NCI-H2227 (cell line): ENCODE data around the gene ZNF91.
A peak's percentile ranks its signal among the peaks of the same experiment; 100 is the strongest.
"Not testable (repeated sequence)": the region's sequence is repeated elsewhere in the genome, so short reads cannot be mapped to it uniquely, and the experiment has no call there.

ENCODE experiments used
- DNase-seq: peaks from one replicate; lab custom pipeline; 2025; ENCODE audit not compliant: unreplicated experiment; lab: John Stamatoyannopoulos, UW

ZNF91 gene

DNA sequence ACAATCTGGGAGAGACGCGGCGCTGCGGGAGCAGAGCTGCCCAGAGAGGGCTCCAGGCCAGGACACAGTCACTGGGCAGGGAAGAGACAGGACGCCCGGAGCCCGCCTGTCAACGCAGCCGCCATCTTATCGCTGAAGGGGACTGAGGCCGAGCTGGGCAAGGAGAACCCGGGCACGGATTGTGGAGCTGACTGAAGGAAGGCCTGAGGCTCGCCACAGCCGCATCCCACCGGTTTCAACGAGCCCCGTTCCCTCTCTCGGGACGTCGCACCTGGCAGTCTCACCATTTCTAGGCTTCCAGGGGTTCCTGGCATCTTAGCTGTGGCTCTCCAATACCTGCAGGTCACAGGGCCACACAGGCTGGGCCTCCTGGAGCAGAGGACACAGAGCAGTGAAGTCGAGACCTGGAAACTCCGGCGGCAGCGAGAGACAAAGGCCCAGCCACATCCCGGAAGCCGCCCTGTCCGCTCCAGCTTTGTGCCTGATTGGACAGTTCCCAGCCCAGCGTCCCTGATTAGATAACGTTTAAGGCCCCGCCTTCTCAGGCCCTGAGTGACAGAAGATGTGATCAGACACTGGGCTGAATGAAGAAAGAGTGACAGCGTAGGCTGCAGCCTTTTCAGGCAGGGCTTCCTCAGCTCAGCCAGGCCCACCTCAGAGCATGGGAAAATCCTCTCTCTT lies at the start of gene ZNF91:
ZNF91 (minus strand) TSS at position 431 of the 681 bp plus-strand sequence; CDS start at position 314, 117 bp downstream.
- DNase-seq, result peak; percentile 94

DNA sequence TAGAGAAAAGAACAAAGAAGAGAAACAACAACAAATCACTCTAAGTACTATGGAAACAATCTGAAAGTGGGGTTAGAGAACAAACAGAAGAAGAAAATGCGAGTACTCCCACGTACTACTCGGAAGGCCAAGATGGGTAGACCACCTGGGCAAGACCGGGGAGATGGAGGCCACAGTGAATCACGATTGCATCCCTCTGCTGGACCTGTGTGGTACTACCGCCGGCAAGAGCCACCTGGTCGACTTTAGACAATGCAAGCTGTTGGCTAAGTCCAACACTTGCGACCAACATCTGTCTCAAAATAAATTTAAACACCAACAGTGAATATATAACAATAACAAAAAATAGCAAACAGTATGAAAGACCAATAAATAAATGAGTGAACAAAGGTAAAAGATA lies 45.5 kb upstream of the ZNF91 start:
- peak; percentile 1 for DNase-seq

DNA sequence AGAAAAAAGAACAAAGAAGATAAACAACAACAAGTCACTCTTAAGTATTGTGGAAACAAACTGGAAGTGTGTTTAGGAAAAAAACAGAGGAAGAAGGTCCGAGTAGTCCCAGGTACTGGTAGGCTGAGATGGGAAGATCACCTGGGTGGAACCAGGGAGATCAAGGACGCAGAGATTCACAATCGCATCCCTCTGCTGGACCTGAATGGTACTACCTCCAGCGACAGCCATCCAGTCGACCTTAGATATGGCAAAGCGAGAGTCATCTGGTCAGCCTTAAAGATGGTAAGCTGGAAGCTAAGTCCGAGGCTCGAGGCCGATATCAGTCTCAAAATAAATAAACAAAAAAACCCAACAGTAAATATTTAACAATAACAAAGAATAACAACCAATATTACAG lies 44.9 kb upstream of the ZNF91 start:
- DNase-seq, result no peak

DNA sequence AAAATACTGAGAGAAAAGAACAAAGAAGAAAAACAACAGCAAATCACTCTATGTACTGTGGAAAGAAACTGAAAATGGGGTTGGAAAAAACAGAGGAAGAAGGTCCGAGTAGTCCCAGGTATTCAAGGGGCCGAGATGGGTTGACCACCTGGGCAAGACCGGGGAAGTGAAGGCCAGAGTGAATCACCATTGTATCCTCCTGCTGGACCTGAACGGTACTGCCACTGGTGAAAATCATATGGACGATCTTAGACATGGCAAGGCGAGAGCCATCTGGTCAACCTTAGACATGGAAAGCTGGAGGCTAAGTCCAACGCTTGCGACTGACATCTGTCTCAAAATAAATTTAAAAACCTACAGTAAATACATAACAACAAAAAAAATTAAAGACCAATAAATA lies 44.4 kb upstream of the ZNF91 start:
- DNase-seq, result no peak

DNA sequence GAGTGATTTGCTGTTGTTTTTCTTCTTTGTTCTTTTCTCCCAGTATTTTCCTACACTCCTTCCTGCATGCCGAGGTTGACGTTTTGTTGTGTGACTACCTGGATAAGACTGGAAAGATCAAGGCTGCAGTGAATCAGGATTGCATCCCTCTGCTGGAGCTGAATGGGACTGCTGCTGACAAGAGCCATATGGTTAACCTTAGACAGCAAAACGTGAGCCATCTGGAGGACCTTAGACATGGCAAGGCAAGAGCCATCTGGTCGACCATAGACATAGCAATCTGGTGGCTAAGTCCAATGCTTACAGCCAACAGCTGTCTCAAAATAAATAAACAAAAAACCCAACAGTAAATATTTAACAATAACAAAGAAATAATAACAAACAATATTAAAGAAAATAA lies 42.6 kb upstream of the ZNF91 start:
- DNase-seq, result no peak

DNA sequence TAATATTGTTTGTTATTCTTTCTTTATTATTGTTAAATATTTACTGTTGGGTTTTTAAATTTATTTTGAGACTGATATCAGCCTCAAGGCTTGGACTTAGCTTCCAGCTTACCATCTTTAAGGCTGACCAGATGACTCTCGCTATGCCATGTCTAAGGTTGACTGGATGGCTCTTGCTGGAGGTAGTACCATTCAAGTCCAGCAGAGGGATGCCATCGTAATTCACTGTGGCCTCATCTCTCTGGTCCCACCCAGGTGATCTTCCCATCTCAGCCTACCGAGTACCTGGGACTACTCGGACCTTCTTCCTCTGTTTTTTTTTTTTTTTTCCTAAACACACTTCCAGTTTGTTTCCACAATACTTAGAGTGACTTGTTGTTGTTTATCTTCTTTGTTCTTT lies 41.7 kb upstream of the ZNF91 start:
- no peak for DNase-seq

DNA sequence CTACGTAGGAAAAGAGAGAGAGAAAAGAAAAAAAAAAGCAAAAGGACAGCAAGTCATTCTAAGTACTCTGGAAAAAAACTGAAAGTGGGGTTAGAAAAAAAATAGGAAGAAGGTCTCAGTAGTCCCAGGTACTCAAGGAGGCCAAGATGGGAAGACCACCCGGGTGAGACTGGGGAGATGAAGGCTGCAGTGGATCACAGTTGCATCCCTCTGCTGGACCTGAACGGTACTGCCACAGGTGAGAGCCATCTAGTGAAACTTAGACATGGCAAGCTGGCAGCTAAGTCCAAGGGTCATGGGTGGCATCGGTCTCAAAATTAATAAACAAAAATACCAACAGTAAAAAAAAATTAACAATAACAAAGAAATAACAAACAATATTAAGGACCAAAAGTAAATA lies 41.0 kb upstream of the ZNF91 start:
- no peak for DNase-seq

DNA sequence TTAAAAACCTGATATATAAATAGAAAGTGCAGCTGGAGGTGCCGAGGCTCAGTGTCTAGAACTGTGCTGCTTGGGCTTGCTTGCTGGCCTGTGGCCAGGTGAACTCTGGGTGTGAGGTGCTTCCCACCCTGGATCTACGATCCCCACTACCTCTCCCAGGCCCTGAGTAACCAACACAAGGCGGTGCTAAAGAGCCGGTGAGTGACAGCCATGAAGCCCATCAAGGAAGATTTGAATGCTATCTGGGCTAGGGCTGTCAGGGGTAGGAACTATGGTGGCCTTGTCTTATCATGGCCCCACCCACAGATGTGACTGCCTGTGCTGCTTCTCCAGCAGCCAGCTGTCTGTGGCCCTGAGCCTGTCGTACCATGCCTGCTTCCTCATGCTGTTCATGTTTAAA lies 25.6 kb upstream of the ZNF91 start:
- DNase-seq, result no peak

DNA sequence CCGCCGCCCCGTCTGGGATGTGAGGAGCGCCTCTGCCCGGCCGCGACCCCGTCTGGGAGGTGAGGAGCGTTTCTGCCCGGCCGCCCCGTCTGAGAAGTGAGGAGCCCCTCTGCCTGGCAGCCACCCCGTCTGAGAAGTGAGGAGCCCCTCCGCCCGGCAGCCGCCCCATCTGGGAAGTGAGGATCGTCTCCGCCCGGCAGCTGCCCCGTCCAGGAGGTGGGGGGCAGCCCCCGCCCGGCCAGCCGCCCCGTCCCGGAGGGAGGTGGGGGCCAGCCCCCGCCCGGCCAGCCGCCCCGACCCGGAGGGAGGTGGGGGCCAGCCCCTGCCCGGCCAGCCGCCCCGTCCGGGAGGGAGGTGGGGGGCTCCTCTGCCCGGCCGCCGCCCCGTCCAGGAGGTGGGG lies 24.0 kb upstream of the ZNF91 start:
- DNase-seq, result not testable (repeated sequence)

DNA sequence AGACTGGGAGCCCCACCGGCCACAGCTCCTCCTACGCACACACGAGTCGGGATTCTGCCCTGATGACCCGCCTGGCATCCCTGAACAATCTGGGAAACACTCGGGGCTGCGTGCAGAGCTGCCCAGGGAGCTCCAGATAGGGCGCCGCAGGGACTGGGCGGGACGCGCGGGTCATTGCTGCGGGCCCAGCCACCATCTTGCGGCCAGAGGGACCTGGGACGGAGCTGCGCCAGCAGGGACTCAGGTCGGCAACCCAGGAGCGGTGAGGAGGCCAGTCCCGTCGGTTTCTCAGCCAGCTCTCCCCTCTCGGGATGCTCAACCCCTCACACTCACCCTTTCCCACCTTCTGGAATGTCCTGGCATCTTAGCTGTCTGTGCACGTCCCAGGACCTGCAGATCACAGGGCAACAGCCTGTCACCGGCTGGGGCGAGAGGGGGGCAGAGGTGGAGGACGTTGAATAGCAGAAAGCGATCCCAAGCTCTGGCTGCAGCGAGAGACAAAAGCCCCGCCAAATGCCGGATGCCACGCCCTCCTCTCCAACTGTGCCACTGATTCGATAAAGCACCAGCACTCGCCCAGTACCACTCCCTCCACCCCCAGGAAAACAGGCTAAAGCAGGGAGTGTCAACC lies 20.4 kb upstream of the ZNF91 start:
- DNase-seq, result peak; percentile 61

DNA sequence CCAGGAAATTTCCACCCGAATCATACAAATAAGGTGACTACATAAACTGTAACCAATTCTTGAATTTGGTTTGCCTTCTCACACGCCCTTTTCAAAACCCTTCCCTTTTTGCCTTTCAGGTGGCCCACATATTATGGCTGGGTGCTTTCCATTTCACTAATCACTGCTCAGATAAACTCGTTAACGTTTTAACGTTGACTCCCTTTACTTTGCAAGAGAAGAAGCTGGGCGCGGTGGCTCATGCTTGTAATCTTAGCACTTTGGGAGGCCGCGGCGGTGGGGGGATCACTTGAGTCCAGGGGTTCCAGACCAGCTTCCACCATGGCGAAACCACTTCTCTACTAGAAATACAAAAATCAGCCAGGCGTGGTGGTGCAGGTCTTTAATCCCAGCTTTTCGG lies 19.8 kb upstream of the ZNF91 start:
- DNase-seq, result no peak

DNA sequence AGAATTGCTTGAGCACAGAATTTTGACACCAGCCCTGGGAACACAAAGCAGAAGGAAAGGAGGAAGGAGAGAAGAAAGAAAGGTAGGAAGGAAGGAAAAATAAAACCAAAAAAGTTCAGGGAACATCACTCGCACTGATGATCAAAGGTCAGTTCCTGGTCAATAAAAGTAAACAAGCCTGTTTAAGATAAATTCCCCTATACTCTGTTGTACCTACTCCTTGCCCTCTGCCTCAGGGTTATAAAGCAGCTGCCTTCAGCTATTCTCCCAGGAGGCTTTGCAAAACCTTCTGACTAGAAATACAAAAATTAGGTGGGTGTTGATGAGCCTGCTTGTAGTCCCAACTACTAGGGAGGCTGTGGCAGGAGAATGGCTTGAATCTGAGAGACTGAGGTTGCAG lies 14.9 kb upstream of the ZNF91 start:
- DNase-seq, result no peak

DNA sequence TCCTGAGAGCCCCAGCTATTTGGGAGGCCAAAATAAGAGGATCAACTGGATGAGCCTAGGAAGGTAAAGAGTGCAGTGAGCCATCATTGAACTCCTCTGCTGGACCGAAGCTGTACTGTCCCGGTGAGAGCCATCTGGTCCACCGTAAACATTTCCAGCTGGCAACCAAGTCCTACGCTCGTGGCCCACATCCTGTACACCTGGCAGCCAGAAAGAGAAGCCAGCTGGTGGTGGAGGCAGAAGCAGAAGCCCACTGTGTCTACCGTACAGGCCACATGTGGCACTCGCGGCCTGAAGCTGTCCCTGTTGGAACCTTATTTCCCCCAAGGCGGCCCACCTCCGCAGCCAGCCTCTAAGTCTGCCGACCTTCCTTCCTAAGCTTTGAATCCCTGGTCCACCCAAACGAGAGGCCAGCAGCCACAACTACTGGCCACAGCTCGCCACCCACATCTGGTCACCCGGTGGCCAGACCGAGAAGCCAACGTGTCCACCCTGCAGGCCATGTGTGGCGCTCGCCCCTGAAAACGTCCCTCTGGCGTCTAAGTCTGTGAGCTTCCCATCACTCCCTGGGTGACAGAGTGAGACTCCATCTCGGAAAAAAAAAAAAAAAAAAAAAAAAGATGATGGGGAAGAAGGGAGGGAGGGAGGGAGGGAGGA lies 14.2 kb upstream of the ZNF91 start:
- no peak for DNase-seq

DNA sequence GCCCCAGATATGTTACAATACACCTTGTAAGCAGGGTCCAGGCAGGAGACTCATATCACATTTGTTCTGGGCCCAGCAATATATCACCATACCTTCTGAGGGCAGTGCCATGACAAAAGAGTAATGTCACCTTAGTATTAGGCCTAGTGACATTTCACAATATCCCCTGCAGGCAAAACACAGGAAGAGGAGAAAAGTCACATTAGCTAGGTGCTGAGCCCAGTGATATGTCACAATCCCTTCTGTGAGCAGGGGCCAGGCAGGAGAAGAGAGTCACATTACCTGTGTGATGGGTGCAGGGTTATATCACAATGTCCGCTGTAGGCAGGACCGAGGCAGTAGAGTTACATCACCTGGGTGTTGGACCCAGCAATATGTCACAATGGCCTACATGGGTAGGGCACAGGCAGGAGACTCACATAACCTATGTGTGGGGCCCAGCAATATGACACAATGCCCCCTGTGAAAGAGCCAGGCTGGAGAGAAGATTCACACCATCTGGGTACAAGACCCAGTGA lies 12.4 kb upstream of the ZNF91 start:
- DNase-seq, result no peak

DNA sequence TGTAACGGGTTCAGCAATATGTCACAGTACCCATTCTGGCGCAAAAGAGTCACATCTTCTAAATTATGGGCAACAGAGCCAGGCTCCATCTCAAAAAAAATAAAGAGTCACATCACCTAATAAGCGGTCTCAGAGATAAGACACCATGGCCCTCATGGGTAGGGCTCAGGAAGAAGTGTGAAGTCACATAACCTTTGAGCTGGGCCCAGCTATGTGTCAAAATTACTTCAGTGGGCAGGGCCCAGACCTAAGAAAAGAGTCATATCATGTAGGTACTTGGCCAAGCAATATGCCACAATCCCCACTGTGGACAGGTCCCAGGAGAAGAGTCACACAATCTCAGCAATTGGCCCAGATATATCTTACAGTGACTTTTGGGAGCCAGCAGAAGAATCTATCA lies 11.4 kb upstream of the ZNF91 start:
- no peak for DNase-seq

DNA sequence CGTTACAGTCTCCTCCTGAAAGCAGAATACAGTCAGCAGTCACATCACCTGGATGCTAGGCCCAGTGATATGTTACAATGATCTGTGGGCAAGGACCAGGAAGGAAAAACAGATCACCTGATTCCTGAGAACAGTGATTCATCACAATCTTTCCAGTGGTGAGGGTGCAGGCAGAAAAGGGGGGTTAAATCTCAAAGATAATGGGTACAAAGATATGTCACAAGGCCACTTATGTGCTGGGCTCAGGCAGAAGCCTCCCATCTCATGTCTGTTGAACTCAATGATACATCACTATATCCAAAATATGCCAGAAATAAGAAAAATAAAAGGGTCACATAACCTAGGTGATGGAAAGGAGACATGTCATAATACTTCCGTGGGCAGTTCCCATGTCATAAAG lies 10.8 kb upstream of the ZNF91 start:
- DNase-seq, result no peak

DNA sequence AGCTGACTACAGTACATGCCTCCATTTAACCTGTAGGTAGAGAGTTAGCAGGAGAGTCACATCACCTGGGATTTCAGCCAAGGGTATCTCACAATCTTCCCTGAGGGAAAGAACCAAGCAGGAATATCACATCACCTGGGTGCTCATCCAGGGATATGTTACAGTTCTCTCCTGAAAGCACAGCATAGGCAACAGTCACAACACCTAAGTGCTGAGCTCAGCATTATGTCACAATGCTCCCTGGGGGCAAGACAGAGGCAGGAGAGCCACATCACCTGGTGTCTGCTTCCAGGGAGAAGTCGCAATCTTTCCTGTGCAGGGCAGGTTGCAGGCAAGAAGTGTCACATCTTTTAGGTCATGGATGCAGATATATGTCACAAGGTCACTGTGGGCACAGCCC lies 9.4 kb upstream of the ZNF91 start:
- DNase-seq, result no peak

DNA sequence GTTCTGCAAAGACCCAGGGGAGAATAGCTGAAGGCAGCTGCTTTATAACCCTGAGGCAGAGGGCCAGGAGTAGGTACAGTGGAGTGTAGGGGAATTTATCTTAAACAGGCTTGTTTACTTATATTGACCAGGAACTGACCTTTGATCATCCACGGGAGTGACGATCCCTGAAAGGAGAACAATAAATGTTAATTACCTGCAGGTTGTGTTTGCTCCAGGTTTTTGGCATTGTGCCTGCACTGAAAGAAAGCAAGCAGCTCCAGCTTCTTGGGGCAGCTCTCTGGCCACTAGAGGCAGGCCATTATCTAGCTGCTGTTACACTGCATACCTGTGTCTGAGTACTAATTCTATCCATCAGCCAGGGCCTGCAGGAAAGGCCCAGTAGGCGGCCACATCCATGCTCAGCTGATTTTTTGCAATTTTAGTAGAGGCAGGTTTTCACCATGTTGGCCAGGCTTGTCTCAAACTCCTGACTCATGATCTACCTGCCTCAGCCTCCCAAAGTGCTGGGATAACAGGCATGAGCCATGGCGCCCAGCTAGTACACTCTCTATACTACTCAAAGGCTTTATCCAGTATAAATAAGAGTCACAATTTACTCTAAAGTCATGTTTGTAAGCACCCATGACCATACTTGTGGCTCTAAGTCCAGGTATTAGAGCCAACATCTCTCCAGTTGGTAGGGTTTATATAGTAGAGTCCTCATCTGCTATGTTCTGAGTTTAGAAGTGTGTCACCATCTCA lies 8.5 kb upstream of the ZNF91 start:
- DNase-seq, result no peak

DNA sequence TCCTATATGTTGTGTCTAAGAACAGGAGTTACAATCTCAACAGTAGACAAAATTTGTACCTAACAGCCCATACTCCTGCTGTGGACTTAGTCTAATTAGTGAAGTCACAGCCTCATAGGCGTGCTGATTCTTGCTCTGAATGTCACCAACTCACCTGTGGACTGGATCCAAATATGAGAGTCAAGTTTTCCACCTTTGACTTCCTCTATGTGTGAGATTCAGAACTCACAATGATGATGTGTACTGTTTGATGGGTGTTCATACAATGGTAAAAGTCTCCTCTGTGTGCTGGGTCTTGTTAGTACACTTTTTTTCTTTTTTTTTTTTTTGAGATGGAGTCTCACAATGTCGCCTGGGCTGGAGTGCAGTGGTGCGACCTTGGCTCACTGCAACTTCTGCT lies 7.8 kb upstream of the ZNF91 start:
- no peak for DNase-seq

DNA sequence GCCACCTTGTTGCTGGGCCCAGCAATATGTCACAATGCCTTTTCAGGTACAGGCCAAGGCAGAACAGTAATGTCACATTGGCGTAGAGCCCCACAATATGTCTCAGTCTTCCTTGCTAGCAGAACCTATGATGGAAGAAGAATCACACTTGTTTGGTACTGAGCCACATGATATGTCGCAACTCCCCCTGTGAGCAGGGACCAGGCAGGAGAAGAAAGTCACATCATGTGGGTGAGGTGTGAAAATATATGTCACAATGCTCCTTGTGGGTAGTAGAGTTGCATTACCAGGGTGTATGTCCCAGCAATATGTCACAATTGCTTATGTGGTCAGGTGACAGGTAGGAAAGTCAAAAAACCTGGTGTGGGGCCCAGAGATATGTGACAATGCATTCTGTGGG lies 7.1 kb upstream of the ZNF91 start:
- DNase-seq, result no peak

DNA sequence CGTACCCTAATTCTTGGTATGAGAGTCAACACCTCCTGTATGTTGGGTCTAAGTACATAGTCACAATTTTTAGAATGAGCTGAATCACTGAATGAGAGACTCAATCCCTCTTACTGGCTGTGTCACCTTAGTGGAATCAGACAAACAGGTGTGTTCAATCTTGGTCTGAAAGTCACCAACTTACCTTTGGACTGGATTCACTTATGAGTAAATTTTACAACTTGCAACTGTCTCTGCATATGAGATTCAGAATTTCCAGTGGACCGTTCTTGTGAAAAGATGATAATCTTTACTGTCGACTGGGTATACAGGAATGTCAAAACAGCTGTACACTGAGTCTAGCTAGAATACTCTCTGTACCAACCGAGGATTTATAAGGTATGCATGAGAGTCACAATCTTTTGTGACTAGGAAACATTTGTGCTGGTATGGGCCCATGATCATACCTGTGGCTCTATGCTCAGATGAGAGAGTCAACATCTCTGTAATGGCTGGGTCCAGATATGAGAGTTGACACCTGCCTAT lies 5.9 kb upstream of the ZNF91 start:
- DNase-seq, result no peak
